Renal cortex interstitium (tissue), 11 donors: Measurements from ENCODE around the gene ECEL1. TPM values are rescaled to one million over a fixed set of nuclear protein-coding genes. Genes with fewer than 3 reads are reported as not detected.

Source experiments
- DNase-seq, 11 donors: peaks; one replicate each; pipeline ENCODE4 v3.0.0-alpha.2; 2013; ENCODE audit warnings: low read depth in 9 of 11, low spot score in 4 of 11; ENCODE audit errors: extremely low read depth in 1 of 11
- polyA plus RNA-seq, 3 donors: library from polyadenylated mRNA; unstranded; fragments of 120-200 nt; gene quantifications; one replicate each; pipeline ENCODE4 v1.2.1, GENCODE V29; 2013; ENCODE audit not compliant: insufficient read length in 3 of 3

ECEL1 gene
- polyA plus RNA-seq, 3 donors = 13.8 to 27.8 (median 21.4) TPM

- DNase-seq = no peak
Measured at GRCh38 chr2:232490221-232491138, 2.8 kb upstream of the ECEL1 start.

GRCh38 chr2:232489516-232490220 is 2.0 kb upstream of the ECEL1 start:
- DNase-seq = no peak

- no peak for DNase-seq
Measured at GRCh38 chr2:232488721-232489300, 1.2 kb upstream of the ECEL1 start.

GRCh38 chr2:232488097-232488711 is 570 bp upstream of the ECEL1 start:
- DNase-seq = no peak

GRCh38 chr2:232486558-232487384 is 863 bp downstream of the ECEL1 start:
- no peak for DNase-seq

- DNase-seq = no peak
Measured at GRCh38 chr2:232485757-232486557, 1.7 kb downstream of the ECEL1 start.

GRCh38 chr2:232485348-232485756 is 2.3 kb downstream of the ECEL1 start:
- DNase-seq = no peak

GRCh38 chr2:232484628-232485347 is 2.8 kb downstream of the ECEL1 start:
- DNase-seq = no peak

- DNase-seq = no peak
Measured at GRCh38 chr2:232483923-232484627, 3.6 kb downstream of the ECEL1 start.

GRCh38 chr2:232483311-232483922 is 4.2 kb downstream of the ECEL1 start:
- DNase-seq = no peak

GRCh38 chr2:232482301-232483238 is 5.1 kb downstream of the ECEL1 start:
- DNase-seq = no peak

- DNase-seq = no peak
Measured at GRCh38 chr2:232481322-232482140, 6.1 kb downstream of the ECEL1 start.

- no peak for DNase-seq
Measured at GRCh38 chr2:232480201-232481190, 7.1 kb downstream of the ECEL1 start.
